ENCODE measurements around the gene SCFD1.
"Not testable (repeated sequence)": the region's sequence is repeated elsewhere in the genome, so short reads cannot be mapped to it uniquely, and the experiment has no call there.

Gene SCFD1

GRCh38 chr14:30610787-30611343 is 11.3 kb upstream of the SCFD1 start:
- no peak for DNase-seq (ENCODE audit: low read depth in 1 of 2, low spot score in 1 of 2)

DNA sequence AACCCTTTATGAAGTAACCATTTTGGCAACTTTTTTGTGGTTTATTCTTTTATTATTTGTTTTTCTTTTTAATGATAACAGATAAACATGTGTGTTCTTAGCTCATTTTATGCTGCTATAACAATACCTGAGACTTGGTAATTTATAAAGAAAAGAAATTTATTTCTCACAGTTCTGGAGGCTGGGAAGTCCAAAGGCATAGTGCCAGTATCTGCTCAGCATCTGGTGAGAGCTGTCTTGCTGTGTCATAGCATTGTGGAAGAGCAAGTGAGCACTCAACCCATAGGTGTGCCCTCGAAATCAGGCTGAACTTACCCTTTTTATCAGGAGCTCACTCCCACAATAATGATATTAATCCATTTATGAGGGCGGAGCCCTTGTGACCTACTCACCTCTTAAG is 8.0 kb upstream of the SCFD1 start:
- DNase-seq (ENCODE audit: low read depth in 1 of 2, low spot score in 1 of 2): no peak

GRCh38 chr14:30620178-30620577 is 1.9 kb upstream of the SCFD1 start:
- no peak for DNase-seq (ENCODE audit: low read depth in 1 of 2, low spot score in 1 of 2)

DNA sequence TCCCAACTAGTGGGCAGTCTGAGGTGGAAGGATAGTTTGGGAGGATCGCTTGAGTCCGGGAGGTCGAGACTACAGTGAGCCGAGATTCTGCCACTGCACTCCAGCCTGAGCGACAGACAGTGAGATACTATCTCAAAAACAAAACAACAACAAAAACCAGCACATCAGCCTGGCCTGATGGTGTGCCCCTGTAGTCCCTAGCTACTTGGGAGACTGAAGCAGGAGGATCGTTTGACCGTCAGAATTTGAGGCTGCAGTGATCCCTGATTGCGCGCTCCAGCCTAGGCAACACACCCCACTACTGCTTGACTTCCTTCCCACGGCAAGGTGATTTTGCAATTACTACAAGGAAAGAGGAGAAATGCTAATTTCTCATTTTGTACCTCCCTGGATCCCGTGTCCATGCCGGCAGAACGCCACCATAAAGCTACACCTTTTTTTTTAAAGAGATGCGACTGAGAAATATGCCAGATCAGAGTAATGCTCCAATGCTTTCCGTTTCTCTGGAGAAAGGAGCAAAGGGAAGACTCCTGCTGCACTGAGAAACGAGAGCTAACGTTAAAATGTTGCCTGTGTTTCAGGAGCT is 672 bp upstream of the SCFD1 start:
- DNase-seq (ENCODE audit: low read depth in 1 of 2, low spot score in 1 of 2): no peak

- DNase-seq (ENCODE audit: low read depth in 1 of 2, low spot score in 1 of 2): no peak
Observed at GRCh38 chr14:30623412-30624131, 1.5 kb downstream of the SCFD1 start.

DNA sequence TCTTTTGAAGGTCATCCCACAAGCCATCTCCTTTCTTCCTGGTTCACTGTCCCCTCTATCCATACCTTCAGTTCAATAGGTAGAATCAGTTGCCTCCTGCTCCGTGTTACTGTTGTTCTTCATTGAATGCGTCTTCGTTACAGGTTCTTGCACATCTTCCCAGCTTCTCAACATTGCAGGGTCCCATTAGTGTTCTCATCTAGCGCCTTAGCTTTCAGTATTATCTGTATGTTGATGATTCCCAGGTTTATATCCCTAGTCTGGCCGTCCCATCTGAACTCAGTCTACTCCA is 2.0 kb downstream of the SCFD1 start:
- no peak for DNase-seq (ENCODE audit: low read depth in 1 of 2, low spot score in 1 of 2)

DNA sequence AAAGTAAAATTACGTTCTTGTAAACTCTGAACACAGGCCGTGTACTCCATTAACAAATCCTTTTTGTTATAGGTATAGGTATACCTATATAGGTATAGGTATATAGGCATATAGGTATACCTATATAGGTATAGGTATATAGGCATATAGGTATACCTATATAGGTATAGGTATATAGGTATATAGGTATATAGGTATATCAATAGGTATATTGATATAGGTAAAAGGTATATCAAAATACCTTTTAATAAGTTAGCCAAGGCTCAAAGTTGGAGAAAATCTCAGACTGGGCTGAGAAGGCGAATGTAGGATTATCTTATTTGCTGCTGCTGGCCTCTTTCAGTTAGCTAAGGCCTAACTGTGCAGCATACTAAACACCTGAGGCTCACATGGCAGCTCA is 3.4 kb downstream of the SCFD1 start:
- DNase-seq (ENCODE audit: low read depth in 1 of 2, low spot score in 1 of 2): no peak

DNA sequence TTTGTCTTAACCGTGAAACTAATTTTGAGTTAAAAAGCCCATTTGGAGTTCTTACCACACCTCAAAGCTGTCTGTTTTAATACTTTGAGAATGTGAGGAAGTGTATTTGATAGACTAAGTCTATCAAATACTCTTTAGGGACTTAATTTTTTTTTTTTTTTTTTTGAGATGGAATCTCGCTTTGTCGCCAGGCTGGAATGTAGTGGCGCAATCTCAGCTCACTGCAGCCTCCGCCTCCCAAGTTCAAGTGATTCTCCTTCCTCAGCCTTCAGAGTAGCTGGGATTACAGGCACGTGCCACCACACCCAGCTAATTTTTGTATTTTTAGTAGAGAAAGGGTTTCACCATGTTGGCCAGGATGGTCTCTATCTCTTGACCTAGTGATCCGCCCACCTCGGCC is 7.3 kb downstream of the SCFD1 start:
- DNase-seq (ENCODE audit: low read depth in 1 of 2, low spot score in 1 of 2): not testable (repeated sequence)

DNA sequence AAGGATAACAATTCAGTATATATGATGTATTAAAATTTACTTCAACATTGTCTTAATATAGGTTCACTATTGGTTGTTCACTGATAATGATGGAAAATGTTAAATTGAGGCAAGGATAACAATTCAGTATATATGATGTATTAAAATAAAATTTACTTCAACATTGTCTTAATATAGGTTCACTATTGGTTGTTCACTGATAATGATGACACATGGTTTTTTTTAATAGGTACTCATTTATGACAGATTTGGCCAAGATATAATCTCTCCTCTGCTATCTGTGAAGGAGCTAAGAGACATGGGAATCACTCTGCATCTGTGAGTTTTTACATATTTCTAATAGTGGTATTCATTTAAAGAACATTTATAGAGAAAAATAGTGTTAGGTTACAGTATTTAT is 8.1 kb downstream of the SCFD1 start:
- DNase-seq (ENCODE audit: low read depth in 1 of 2, low spot score in 1 of 2): no peak

DNA sequence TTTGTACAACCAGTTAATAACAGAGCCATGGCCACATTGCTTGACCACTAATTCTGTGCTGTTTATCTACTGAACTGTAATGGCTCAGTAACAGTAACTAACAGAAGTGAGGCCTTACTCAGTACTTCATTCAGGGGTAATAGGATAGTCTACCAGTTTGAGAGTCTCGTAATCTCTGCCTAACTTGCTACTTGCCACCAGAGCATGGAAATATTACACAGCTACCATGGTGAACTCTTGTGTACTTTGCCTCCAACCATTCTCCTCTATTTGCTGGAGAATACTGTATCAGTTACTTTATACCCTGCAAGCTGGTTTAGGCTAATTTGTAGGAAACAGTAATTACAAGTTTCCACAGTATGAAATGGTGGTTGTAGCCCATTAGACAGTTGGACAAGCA is 10.6 kb downstream of the SCFD1 start:
- no peak for DNase-seq (ENCODE audit: low read depth in 1 of 2, low spot score in 1 of 2)

GRCh38 chr14:30638926-30639325 is 16.8 kb downstream of the SCFD1 start:
- DNase-seq (ENCODE audit: low read depth in 1 of 2, low spot score in 1 of 2): no peak

GRCh38 chr14:30641207-30641606 is 19.1 kb downstream of the SCFD1 start:
- no peak for DNase-seq (ENCODE audit: low read depth in 1 of 2, low spot score in 1 of 2)

DNA sequence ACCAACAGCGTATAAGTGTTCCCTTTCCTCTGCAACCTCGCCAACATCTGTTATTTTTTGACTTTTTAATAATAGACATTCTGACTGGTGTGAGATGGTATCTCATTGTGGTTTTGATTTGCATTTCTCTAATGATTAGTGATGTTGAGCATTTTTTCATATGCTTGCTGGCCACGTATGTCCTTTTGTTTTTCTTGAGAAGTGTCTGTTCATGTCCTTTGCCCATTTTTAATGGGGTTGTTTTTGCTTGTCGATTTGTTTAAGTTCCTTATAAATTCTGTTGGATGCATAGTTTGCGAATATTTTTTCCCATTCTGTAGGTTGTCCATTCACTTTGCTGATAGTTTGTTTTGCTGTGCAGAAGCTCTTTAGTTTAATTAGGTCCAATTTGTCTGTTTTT is 22.3 kb downstream of the SCFD1 start:
- not testable (repeated sequence) for DNase-seq (ENCODE audit: low read depth in 1 of 2, low spot score in 1 of 2)

DNA sequence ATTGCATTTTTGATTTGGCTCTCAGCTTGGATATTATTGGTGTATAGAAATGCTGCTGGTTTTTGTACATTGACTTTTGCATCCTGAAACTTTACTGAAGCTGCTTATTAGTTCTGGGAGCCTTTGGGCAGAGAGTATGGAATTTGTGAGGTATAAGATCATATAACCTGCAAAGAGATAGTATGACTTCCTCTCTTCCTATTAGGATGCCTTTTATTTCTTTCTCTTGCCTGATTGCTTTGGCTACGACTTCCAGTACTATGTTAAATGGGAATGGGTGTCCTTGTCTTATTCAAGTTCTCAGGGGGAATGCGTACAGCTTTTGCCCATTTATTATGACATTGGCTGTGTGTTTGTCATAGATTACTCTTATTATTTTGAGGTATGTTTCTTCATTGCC is 23.5 kb downstream of the SCFD1 start:
- DNase-seq (ENCODE audit: low read depth in 1 of 2, low spot score in 1 of 2): no peak

GRCh38 chr14:30648471-30648870 is 26.4 kb downstream of the SCFD1 start:
- DNase-seq (ENCODE audit: low read depth in 1 of 2, low spot score in 1 of 2): no peak

DNA sequence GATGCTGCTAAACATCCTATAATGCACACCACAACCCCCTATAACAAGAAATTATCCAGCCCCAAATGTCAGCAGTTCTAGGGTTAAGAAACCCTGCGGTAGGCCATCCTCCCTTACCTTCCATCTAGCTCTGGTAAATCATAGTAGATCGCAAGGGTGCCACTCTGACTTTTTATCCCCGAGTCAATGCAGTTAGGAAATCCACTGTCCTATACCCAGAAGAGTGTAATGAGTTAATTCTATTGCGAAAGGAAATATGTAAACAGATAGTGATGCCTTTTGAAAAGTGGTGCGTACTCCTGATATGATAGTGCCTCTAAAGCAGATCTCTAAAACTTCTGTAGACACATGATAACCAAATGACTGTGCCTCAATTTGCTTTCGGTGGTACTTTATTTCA is 29.8 kb downstream of the SCFD1 start:
- DNase-seq (ENCODE audit: low read depth in 1 of 2, low spot score in 1 of 2): no peak

DNA sequence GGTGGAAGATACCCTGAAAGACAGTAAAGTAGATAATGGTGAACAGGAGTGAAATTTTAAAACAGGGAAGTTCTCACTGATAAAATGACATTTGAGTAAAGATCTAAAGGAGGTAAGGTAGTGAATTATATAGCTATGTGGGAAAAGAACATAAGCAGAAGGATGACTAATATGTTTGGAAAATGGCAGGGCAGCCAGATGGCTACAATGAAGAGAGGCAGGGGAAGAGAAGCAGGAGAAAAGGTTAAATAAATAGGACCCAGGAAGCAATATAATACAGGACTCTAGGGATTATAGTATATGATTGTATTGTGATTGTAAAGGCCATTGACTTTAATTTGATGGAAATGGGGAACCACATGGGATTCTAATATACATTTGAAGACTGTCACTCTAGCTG is 33.0 kb downstream of the SCFD1 start:
- DNase-seq (ENCODE audit: low read depth in 1 of 2, low spot score in 1 of 2): no peak

DNA sequence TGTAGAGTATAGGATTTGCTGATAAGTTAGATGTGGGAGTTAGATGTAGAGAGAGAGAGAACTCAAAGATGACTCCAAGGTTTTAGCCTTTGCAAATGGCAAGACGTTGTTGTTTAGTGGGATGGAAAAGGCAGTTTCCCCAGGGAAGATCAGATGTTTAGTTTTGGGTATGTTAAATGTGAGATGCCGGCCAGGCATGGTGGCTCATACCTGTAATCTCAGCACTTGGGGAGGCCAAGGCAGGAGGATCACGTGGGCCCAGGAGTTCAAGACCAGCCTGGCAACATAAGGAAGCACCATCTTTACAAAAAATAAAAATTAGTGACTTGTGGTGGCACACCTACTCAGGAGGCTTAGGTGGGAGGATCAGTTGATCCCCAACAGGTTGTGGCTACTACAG is 33.5 kb downstream of the SCFD1 start:
- DNase-seq (ENCODE audit: low read depth in 1 of 2, low spot score in 1 of 2): no peak

- DNase-seq (ENCODE audit: low read depth in 1 of 2, low spot score in 1 of 2): no peak
Observed at GRCh38 chr14:30656190-30656632, 34.1 kb downstream of the SCFD1 start.

GRCh38 chr14:30657050-30657449 is 34.9 kb downstream of the SCFD1 start:
- no peak for DNase-seq (ENCODE audit: low read depth in 1 of 2, low spot score in 1 of 2)

DNA sequence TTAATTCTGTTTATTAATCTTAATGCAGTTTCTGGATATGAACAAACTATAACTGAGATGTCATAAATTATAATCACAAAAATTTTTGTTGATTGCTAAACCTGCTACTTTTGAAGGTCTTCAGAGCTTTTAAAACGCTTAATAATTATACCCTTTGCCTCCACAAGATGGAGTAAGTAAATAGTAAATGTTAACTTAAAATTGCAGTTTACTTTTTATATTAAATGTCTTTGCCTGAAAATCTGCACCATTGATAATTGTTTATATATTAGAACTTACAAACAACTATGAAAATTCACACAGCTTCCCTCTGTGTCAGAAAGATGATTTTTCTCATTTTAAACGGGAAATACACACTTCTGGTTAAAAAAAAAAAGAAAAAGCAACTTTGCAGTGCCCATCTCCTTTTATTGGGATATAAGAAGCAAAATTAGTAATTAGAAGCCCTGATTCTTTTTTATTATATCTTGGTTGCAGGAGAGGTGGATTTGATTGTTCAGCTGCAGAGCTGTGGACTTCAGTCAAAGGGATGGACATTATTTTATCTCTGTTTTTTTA is 35.6 kb downstream of the SCFD1 start:
- no peak for DNase-seq (ENCODE audit: low read depth in 1 of 2, low spot score in 1 of 2)

DNA sequence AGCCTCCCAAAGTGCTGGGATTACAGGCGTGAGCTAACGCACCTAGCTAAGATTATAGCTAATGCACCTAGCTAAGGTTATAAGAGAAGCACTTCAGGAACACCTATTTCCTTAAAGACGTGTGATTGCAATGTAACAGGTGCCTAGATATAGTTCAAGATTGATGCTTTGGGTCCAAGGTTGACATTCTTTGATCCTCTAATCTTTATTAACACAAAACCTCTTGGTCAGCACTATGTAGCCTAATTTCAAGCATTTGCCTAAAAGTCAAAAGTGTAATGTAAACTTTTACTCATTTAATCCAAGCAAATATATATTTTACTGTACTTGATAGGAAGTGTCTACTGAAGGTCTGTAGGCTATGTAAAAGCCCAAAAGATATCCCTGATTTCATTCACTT is 36.5 kb downstream of the SCFD1 start:
- DNase-seq (ENCODE audit: low read depth in 1 of 2, low spot score in 1 of 2): no peak

DNA sequence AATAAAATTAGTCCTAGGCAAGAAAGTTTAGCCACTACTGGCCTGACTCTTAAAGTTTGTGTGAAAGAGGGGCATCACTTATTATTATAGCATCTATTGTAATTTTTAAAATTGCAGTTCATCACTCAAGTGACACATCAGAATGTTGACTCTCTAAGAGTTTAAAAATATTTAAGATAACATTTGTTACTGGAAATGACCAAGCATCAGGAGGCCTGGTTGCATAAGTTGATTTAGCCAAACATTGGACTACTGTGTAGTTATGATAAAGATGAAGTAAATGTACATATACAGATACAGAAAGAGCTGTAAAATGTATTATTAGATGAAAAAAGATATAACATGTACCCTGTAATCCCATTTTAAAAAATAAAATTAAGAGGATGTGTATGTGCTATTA is 47.5 kb downstream of the SCFD1 start:
- no peak for DNase-seq (ENCODE audit: low read depth in 1 of 2, low spot score in 1 of 2)

Data from activated T-helper 1 cell treated with anti-CD3 and anti-CD28 coated beads, Interleukin-2, amount 50 U/mL, for 16 hours (primary cell).